HL-60 (cell line): ENCODE results near the gene SEC31B.

ENCODE experiments used
- DNase-seq, 2 experiments: peaks; one replicate each; pipeline ENCODE4 v3.0.0-alpha.2; 2010 to 2020; ENCODE audit warnings: low read depth in 1 of 2, low spot score in 1 of 2
- H3K27ac ChIP-seq: fragments of 250-450 bp; sonication (Bioruptor Pico); replicated peaks from 2 replicates; pipeline ENCODE4 v1.5.1; 2020; ENCODE audit warnings: mild to moderate bottlenecking, moderate library complexity
- H3K27me3 ChIP-seq: fragments of 250-450 bp; sonication (Bioruptor Pico); 2 replicates; pipeline ENCODE4 v1.5.1; 2021; ENCODE audit warnings: mild to moderate bottlenecking, moderate library complexity; ENCODE audit not compliant: insufficient read depth, poor library complexity, severe bottlenecking
- H3K4me3 ChIP-seq: replicated peaks from 2 replicates; pipeline ENCODE4 v1.5.1; 2011; ENCODE audit warnings: mild to moderate bottlenecking, control low read depth, low read length; ENCODE audit not compliant: insufficient read depth
- GABPA ChIP-seq: IDR thresholded peaks from 2 replicates; pipeline ENCODE4 v1.6.1; 2012; ENCODE audit warnings: low read depth
- POLR2AphosphoS5 ChIP-seq: IDR thresholded peaks from 2 replicates; pipeline ENCODE4 v1.6.1; 2012; ENCODE audit warnings: low read depth
- SPI1 ChIP-seq: IDR thresholded peaks from 2 replicates; pipeline ENCODE4 v1.6.1; 2012; ENCODE audit warnings: low read depth, mild to moderate bottlenecking, borderline replicate concordance
- TF ChIP-seq, protein P1 (sequence below): IDR thresholded peaks from one replicate; pipeline ENCODE4 v1.5.1; 2011; ENCODE audit warnings: low read length, control low read depth, inconsistent platforms; ENCODE audit not compliant: insufficient read depth
- TF ChIP-seq, protein P2 (sequence below): IDR thresholded peaks from 2 replicates; pipeline ENCODE4 v1.6.1; 2012; ENCODE audit warnings: low read depth; ENCODE audit not compliant: insufficient replicate concordance

SEC31B gene

DNA sequence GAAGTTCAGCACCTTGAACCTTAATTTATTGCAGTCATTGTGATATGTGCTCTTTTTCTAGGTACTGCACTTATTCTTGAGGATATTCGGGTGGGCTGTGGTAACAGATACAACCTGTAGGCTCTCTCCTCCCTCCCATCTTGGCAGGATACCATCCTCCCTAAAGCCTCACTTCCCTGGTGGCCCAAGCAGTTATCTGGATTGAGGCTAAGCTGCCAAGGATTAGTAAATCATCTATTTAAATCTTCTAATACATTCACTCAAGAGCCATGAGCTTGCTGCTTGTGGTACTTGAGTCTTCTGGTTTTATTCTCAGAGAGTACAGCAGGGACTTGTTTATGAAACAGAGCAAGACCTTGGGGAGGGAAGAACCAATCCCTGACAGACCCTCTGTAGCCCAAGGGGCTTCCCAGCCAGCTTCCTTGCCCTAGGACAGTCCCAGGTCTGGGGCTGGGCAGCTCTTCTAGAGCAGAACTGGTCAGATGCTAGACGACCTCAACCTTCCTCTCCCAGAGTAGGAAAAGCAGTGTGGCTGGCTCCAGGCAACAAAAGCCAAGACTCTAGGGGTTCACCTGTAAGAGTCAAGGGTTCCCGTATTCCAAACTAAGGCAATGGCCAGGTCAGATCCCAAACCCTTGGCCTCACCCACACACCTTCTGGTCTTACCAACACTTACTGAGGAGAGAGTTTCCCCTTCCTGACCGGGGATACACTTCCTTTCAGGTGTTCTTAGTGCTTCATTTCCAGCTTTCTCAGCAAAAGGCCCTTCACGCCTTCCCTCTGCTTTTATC, 35.6 kb downstream of the SEC31B start:
- H3K4me3 ChIP-seq: no peak overlapping the region
- H3K27ac ChIP-seq: peak overlapping the region; percentile 36; the same call in 1 of the 2 replicates
- no peak for DNase-seq
- TF ChIP-seq, protein P1, sequence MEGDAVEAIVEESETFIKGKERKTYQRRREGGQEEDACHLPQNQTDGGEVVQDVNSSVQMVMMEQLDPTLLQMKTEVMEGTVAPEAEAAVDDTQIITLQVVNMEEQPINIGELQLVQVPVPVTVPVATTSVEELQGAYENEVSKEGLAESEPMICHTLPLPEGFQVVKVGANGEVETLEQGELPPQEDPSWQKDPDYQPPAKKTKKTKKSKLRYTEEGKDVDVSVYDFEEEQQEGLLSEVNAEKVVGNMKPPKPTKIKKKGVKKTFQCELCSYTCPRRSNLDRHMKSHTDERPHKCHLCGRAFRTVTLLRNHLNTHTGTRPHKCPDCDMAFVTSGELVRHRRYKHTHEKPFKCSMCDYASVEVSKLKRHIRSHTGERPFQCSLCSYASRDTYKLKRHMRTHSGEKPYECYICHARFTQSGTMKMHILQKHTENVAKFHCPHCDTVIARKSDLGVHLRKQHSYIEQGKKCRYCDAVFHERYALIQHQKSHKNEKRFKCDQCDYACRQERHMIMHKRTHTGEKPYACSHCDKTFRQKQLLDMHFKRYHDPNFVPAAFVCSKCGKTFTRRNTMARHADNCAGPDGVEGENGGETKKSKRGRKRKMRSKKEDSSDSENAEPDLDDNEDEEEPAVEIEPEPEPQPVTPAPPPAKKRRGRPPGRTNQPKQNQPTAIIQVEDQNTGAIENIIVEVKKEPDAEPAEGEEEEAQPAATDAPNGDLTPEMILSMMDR: no peak
- TF ChIP-seq, protein P2, sequence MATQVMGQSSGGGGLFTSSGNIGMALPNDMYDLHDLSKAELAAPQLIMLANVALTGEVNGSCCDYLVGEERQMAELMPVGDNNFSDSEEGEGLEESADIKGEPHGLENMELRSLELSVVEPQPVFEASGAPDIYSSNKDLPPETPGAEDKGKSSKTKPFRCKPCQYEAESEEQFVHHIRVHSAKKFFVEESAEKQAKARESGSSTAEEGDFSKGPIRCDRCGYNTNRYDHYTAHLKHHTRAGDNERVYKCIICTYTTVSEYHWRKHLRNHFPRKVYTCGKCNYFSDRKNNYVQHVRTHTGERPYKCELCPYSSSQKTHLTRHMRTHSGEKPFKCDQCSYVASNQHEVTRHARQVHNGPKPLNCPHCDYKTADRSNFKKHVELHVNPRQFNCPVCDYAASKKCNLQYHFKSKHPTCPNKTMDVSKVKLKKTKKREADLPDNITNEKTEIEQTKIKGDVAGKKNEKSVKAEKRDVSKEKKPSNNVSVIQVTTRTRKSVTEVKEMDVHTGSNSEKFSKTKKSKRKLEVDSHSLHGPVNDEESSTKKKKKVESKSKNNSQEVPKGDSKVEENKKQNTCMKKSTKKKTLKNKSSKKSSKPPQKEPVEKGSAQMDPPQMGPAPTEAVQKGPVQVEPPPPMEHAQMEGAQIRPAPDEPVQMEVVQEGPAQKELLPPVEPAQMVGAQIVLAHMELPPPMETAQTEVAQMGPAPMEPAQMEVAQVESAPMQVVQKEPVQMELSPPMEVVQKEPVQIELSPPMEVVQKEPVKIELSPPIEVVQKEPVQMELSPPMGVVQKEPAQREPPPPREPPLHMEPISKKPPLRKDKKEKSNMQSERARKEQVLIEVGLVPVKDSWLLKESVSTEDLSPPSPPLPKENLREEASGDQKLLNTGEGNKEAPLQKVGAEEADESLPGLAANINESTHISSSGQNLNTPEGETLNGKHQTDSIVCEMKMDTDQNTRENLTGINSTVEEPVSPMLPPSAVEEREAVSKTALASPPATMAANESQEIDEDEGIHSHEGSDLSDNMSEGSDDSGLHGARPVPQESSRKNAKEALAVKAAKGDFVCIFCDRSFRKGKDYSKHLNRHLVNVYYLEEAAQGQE: no peak
- TF ChIP-seq GABPA (no peak), SPI1 (no peak), POLR2AphosphoS5 (no peak)
- no peaks in the 10 kb centered on the region for H3K27me3 ChIP-seq

DNA sequence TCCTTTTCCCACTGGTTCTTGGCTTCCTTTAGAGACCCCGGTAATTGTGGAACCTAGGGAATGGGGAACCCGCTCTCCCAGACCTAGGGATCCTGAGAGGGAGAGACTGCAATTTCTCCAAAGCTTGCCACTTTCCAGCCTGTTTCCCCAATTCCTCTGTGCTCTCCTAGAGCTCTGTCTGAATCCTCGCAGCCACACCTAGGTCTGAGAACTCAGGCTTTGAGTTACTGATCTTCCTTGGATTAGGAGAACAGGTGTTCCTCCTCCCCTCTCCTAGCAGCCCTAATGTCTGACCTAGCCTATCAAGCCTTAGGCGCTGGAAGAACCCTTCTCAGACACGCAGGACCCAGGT, 36.9 kb downstream of the SEC31B start:
- Histone ChIP-seq H3K27ac (peak overlapping the region; percentile 36; the same call in 1 of the 2 replicates), H3K4me3 (no peak overlapping the region), H3K27me3 (no peaks in the 10 kb centered on the region)
- TF ChIP-seq POLR2AphosphoS5 (no peak), GABPA (no peak), SPI1 (no peak)
- TF ChIP-seq, protein P1: no peak
- TF ChIP-seq, protein P2: no peak
- DNase-seq: no peak

DNA sequence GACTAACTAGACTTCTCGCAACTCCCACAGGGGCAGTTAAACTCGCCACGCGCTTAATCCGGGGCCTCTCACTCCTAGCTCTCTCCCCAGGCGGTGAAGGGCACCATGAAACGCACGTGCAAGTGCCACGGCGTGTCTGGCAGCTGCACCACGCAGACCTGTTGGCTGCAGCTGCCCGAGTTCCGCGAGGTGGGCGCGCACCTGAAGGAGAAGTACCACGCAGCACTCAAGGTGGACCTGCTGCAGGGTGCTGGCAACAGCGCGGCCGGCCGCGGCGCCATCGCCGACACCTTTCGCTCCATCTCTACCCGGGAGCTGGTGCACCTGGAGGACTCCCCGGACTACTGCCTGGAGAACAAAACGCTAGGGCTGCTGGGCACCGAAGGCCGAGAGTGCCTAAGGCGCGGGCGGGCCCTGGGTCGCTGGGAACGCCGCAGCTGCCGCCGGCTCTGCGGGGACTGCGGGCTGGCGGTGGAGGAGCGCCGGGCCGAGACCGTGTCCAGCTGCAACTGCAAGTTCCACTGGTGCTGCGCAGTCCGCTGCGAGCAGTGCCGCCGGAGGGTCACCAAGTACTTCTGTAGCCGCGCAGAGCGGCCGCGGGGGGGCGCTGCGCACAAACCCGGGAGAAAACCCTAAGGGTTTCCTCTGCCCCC, 37.4 kb downstream of the SEC31B start:
- peak in 1 of 2 experiments; percentile 67 for DNase-seq
- Histone ChIP-seq H3K4me3 (peak overlapping the region; percentile 15), H3K27ac (no peak overlapping the region), H3K27me3 (no peaks in the 10 kb centered on the region)
- TF ChIP-seq, protein P1: peak; percentile 42
- TF ChIP-seq, protein P2: no peak
